ENCODE data around the gene EHMT1.

GRCh38 chr9:137586854-137587253 is 32.0 kb upstream of the EHMT1 start:
- TF ChIP-seq CTCF (IDR thresholded peaks at IDR 0.05) (no peak), EP300 (IDR thresholded peaks at IDR 0.05) (no peak)

Measured in esophagus muscularis mucosa (tissue), 3 donors.